ENCODE measurements around the gene SAMD14. TPM values are rescaled to one million over a fixed set of nuclear protein-coding genes. Genes with fewer than 3 reads are reported as not detected.

Gene SAMD14
- total and polyA plus RNA-seq, 2 experiments from 2014 or later, result 0.70 to 4.7 TPM

GRCh38 chr17:50163843-50164696, 34.1 kb upstream of the SAMD14 start:
- H3K36me3 Mint-ChIP-seq (ENCODE audit: low read depth), result no peaks in the 10 kb centered on the region

More at GRCh38 chr17:50163843-50164696, 34.1 kb upstream of the SAMD14 start:
- Histone ChIP-seq H3K27ac (ENCODE audit: low read depth) (no peak overlapping the region), H3K4me2 (no peak overlapping the region), H3K9me2 (ENCODE audit: insufficient read depth) (no peaks in the 10 kb centered on the region), H3K27me3 (ENCODE audit: insufficient read depth) (peaks cover 18% of the 10 kb centered on the region; the same call in 1 of the 2 replicates), H2AFZ (no peak overlapping the region), H3K36me3 (ENCODE audit: insufficient read depth) (no peaks in the 10 kb centered on the region), H3K4me1 (ENCODE audit: insufficient read depth) (peaks cover 13% of the 10 kb centered on the region), H3K4me3 (no peak overlapping the region), H3F3A (replicated peaks; ENCODE audit: low read depth) (no peaks in the 10 kb centered on the region; the same call in 1 of the 2 replicates), H3K79me2 (replicated peaks; ENCODE audit: insufficient read depth) (no peaks in the 10 kb centered on the region), H4K20me1 (replicated peaks; ENCODE audit: insufficient read depth) (no peaks in the 10 kb centered on the region)
- peaks cover 13% of the 10 kb centered on the region for H3K27me3 Mint-ChIP-seq (ENCODE audit: insufficient read depth, low read depth, poor library complexity)
- ATAC-seq (no peak), DNase-seq (ENCODE audit: low spot score) (no peak)
- H3K4me1 Mint-ChIP-seq, result peaks cover 25% of the 10 kb centered on the region
- no peaks in the 10 kb centered on the region for H3K9me3 Mint-ChIP-seq
- no peak overlapping the region for H3K4me3 Mint-ChIP-seq
- no peak overlapping the region for H3K27ac Mint-ChIP-seq
- TF ChIP-seq NANOG (IDR thresholded peaks at IDR 0.05; ENCODE audit: borderline replicate concordance) (no peak), ZNF331 (CRISPR knock-in tag; IDR thresholded peaks at IDR 0.05; ENCODE audit: low read depth) (no peak), ZNF114 (CRISPR knock-in tag; IDR thresholded peaks at IDR 0.05) (no peak), EZH2phosphoT487 (IDR thresholded peaks at IDR 0.05; ENCODE audit: unreplicated experiment) (no peak), EZH2 (IDR thresholded peaks at IDR 0.05; ENCODE audit: low read depth, unreplicated experiment) (no peak), CTCF (conservative IDR thresholded peaks at IDR 0.05; ENCODE audit: low read depth in 2 of 2) (no peak), CREB1 (CRISPR knock-in tag; IDR thresholded peaks at IDR 0.05; ENCODE audit: low read depth) (no peak), ZNF462 (CRISPR knock-in tag; IDR thresholded peaks at IDR 0.05) (no peak), JUNB (IDR thresholded peaks at IDR 0.05; ENCODE audit: unreplicated experiment) (no peak)

Measured in GM23338 (cell line).